Omental fat pad (tissue), 4 donors: ENCODE results near the gene SNX27. TPM values are rescaled to one million over a fixed set of nuclear protein-coding genes. Genes with fewer than 3 reads are reported as not detected.
"Not testable (repeated sequence)": the region's sequence is repeated elsewhere in the genome, so short reads cannot be mapped to it uniquely, and the experiment has no call there.

Source experiments
- ATAC-seq: fragments of 150-250 bp; one replicate; pipeline ENCODE4 v1.9.1; 2016; ENCODE audit warnings: mild to moderate bottlenecking, moderate library complexity; ENCODE audit not compliant: low FRiP score
- DNase-seq: peaks from one replicate; pipeline ENCODE4 v3.0.0-alpha.2; 2019; ENCODE audit warnings: low spot score
- CTCF ChIP-seq, 3 donors: fragments of 450-650 bp; IDR thresholded peaks; one replicate each; pipeline ENCODE4 v1.5.1; 2016 to 2017; ENCODE audit warnings: antibody characterized with exemption in 3 of 3, mild to moderate bottlenecking in 3 of 3, moderate library complexity in 2 of 3
- total RNA-seq, 4 donors: library from RNA; depleted of rRNA; stranded (reverse); fragments of >200 nt; gene quantifications; one replicate each; pipeline ENCODE4 v1.1.0, GENCODE V29; 2016

SNX27 gene
- total RNA-seq, 4 donors from 2014 or later: 21.3 to 41.9 (median 33.6) TPM

GRCh38 chr1:151596166-151596953 lies 15.5 kb upstream of the SNX27 start:
- DNase-seq (no peak), ATAC-seq (no peak)
- TF ChIP-seq CTCF (IDR thresholded peaks at IDR 0.05): no peak

GRCh38 chr1:151602550-151602949 lies 9.3 kb upstream of the SNX27 start:
- DNase-seq, ATAC-seq: not testable (repeated sequence)

GRCh38 chr1:151604291-151604690 lies 7.6 kb upstream of the SNX27 start:
- ATAC-seq (no peak), DNase-seq (no peak)
- TF ChIP-seq CTCF (IDR thresholded peaks at IDR 0.05): no peak

GRCh38 chr1:151606384-151606783 lies 5.5 kb upstream of the SNX27 start:
- DNase-seq (no peak), ATAC-seq (peak; percentile 18)
- TF ChIP-seq CTCF (IDR thresholded peaks at IDR 0.05): no peak

- no peak for TF ChIP-seq CTCF (IDR thresholded peaks at IDR 0.05)
- no peak for ATAC-seq
- no peak for DNase-seq
Observed at GRCh38 chr1:151606857-151607256, 5.0 kb upstream of the SNX27 start.

GRCh38 chr1:151610142-151610541 lies 1.7 kb upstream of the SNX27 start:
- ATAC-seq (no peak), DNase-seq (no peak)
- TF ChIP-seq CTCF (IDR thresholded peaks at IDR 0.05): no peak

- TF ChIP-seq CTCF (IDR thresholded peaks at IDR 0.05): no peak
- ATAC-seq: peak; percentile 58
- no peak for DNase-seq
Observed at GRCh38 chr1:151611288-151611790, 511 bp upstream of the SNX27 start.
